GM19463 (cell line): ENCODE results near the gene TDRD3.

Source experiments
- ATAC-seq: cut with Tn5 transposase; IDR thresholded peaks from one replicate; pipeline ENCODE4 v1.9.1; 2021; ENCODE audit warnings: mild to moderate bottlenecking, moderate library complexity; ENCODE audit not compliant: unreplicated experiment

The TDRD3 gene

GRCh38 chr13:60572003-60572798 lies 175.2 kb downstream of the TDRD3 start:
- no peak for ATAC-seq

GRCh38 chr13:60572855-60573254 lies 175.8 kb downstream of the TDRD3 start:
- ATAC-seq: no peak

- no peak for ATAC-seq
These were observed 177.7 kb downstream of the TDRD3 start for GRCh38 chr13:60574735-60575134.

- no peak for ATAC-seq
These were observed 178.1 kb downstream of the TDRD3 start for GRCh38 chr13:60575142-60575541.

- no peak for ATAC-seq
These were observed 180.7 kb downstream of the TDRD3 start for GRCh38 chr13:60577761-60578160.

GRCh38 chr13:60583196-60583888 lies 186.3 kb downstream of the TDRD3 start:
- ATAC-seq: no peak

GRCh38 chr13:60583911-60584753 lies 187.1 kb downstream of the TDRD3 start:
- ATAC-seq: peak; percentile 49

- no peak for ATAC-seq
These were observed 188.0 kb downstream of the TDRD3 start for GRCh38 chr13:60584976-60585375.

- no peak for ATAC-seq
These were observed 194.1 kb downstream of the TDRD3 start for GRCh38 chr13:60590800-60591747.

GRCh38 chr13:60603049-60603448 lies 206.0 kb downstream of the TDRD3 start:
- no peak for ATAC-seq

- ATAC-seq: no peak
These were observed 207.0 kb downstream of the TDRD3 start for GRCh38 chr13:60604058-60604457.

- ATAC-seq: no peak
These were observed 211.9 kb downstream of the TDRD3 start for GRCh38 chr13:60608954-60609353.

- ATAC-seq: no peak
These were observed 214.5 kb downstream of the TDRD3 start for GRCh38 chr13:60611523-60611922.

GRCh38 chr13:60612593-60612992 lies 215.6 kb downstream of the TDRD3 start:
- ATAC-seq: no peak

GRCh38 chr13:60613080-60613479 lies 216.1 kb downstream of the TDRD3 start:
- no peak for ATAC-seq

GRCh38 chr13:60617991-60618733 lies 221.1 kb downstream of the TDRD3 start:
- no peak for ATAC-seq

GRCh38 chr13:60619461-60619860 lies 222.4 kb downstream of the TDRD3 start:
- ATAC-seq: no peak

- ATAC-seq: no peak
These were observed 223.8 kb downstream of the TDRD3 start for GRCh38 chr13:60620611-60621395.

- ATAC-seq: no peak
These were observed 226.1 kb downstream of the TDRD3 start for GRCh38 chr13:60623151-60623550.
